GM12874 (cell line): Measurements from ENCODE around the gene CDS2.

Experiments used
- TF ChIP-seq, protein P1 (sequence below): IDR thresholded peaks from 2 replicates; pipeline ENCODE4 v1.5.1; 2011; ENCODE audit warnings: low read depth, mild to moderate bottlenecking, control low read depth, low read length, moderate library complexity; ENCODE audit not compliant: insufficient read depth

CDS2 gene

DNA sequence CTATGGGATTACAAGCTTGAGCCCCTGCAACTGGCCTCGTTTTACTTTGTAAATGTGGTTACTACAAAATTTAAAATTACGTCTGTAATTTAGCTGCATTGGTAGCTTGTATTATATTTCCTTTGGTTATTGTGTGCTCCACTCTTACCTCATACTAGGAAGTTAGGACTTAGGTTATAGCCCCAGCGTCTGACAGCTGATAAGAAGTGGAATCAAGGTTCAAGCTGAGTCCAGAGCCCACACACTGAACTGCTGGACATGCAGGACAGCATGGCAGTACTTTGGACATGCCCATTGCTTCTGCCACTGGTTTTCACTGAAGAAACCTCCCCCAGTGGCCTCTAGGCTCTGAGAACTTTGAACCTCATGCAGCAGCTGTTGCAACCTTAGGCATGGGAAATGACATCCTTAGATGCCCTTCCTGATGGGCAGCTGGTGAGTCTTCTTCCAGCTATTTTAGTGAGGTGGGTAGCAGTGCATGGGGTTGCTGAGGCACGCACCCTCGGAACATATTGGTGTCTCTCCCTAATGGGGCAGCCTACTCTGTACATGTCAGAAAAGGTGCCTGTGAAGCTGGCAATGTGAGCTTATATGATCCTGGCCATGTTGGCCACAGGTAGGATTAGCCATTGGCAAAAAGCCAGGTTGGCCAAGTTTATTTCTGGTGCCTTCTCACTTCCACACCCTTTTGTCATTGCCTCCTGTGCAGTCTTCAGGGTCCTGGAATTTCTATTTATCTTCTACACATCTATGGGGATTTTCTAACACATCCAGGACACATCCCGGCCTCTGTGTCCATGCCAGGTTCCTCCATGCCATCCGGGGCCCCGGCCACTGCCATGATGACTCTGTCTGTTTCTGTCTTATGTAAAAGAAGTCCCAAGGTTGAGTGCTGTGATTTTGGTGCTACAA lies 85.3 kb downstream of the CDS2 start:
- TF ChIP-seq, protein P1, sequence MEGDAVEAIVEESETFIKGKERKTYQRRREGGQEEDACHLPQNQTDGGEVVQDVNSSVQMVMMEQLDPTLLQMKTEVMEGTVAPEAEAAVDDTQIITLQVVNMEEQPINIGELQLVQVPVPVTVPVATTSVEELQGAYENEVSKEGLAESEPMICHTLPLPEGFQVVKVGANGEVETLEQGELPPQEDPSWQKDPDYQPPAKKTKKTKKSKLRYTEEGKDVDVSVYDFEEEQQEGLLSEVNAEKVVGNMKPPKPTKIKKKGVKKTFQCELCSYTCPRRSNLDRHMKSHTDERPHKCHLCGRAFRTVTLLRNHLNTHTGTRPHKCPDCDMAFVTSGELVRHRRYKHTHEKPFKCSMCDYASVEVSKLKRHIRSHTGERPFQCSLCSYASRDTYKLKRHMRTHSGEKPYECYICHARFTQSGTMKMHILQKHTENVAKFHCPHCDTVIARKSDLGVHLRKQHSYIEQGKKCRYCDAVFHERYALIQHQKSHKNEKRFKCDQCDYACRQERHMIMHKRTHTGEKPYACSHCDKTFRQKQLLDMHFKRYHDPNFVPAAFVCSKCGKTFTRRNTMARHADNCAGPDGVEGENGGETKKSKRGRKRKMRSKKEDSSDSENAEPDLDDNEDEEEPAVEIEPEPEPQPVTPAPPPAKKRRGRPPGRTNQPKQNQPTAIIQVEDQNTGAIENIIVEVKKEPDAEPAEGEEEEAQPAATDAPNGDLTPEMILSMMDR: no peak

DNA sequence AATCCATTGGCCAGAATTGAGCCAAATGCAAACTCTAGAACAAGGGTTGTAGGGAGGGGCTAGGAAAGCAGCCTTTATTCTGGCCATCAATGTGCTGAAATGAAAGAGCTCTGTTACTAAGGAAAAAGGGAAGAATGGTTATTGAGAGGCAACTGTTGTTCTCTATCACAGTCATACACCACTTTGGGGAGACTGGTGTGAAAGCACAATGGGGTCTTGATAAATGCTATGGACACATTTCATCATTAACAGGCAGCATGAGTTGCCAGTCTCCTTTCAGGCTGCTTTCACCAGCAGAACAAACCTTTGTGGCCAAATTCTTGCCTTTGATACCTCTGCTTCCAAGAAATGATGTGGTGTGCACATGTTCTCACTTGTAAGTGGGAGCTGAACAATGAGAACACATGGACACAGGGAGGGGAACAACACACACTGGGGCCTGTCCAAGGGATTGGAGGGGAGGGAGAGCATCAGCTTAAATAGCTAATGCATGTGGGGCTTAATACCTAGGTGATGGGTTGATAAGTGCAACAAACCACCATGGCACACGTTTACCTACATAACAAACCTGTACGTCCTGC lies 86.2 kb downstream of the CDS2 start:
- TF ChIP-seq, protein P1: no peak

DNA sequence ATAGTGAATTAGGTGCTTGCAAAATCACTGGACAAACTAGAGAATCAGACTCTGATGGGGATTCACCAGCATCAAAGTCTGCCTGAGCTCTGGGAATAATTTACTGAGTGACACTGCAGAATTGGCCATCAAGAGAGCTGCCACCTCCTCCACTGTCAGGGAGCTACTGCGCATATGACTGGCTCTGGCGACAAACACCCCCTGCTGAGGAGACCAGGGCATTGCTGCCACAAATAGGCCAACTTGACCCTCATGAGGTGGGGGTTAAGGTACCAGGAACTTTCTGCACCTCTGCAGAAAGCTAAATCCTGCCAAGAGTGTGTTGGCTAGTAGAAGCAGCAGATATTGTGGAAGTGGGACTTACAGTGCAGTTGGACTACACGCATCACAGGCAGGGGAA lies 88.0 kb downstream of the CDS2 start:
- TF ChIP-seq, protein P1: no peak

DNA sequence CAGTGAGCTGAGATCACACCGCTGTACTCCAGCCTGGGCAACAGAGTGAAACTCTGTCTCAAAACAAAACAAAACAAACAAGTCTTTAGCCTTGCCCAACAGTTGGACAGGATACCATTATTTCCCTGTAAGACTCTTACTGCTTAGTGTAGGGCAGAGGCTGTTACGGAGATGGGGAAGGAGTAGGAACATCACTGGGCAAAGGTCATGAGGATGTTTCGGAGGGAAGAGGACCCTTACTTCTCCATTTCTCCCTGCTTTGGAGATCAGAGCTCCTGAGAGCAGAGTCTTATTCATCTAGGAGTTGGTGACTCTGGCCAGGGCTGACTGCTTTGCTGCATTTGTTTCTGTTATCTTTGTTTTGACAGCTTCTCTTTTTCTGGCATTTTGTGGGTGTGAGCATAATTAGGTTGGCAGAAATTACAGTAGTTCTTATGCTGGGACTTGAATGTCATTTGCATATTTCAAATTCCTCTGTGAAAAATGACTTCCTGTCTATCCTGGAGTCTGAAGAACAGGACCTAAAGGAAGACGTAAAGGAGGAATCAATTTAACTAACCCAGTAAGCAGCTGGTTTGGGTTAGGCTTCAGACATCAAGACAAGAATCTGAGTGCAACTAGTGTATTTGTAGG lies 89.0 kb downstream of the CDS2 start:
- TF ChIP-seq, protein P1: no peak

DNA sequence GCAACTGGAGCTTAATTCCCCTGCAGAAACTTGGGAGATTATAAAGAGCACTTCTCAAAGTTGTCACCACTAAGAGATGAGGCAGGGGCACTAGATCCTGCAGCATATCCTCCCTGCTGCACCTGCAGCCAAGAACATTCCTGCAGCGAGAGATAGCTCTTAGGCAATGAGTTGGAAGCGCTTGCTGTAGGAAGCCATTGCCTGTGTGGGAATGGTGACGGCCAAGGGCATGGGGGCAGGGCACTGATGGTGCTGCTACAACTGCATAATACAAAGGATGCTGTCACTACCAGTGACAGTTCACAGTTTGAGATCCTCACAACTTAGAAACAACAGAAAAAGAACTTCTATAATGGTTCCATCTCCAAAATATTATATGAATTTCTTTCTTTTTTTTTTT lies 89.9 kb downstream of the CDS2 start:
- TF ChIP-seq, protein P1: no peak

DNA sequence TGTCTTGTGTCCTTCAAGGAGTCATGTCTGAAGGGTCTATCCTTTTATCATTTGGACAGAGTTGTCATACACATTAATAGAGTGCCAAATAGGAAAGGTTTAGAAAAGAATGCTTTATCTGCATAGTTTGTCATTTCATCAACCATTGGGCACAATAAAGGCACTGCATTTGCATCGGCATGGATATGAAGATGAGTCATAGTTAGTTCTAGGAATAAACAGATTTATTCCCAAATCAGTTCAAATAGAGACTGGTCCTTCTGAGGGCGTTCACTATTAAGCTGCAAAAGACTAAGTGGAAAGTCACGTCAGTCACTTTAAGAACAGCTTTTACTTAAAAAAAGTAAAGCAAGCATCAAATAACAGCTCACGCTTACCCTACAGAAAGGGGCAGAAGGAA lies 90.8 kb downstream of the CDS2 start:
- TF ChIP-seq, protein P1: no peak

DNA sequence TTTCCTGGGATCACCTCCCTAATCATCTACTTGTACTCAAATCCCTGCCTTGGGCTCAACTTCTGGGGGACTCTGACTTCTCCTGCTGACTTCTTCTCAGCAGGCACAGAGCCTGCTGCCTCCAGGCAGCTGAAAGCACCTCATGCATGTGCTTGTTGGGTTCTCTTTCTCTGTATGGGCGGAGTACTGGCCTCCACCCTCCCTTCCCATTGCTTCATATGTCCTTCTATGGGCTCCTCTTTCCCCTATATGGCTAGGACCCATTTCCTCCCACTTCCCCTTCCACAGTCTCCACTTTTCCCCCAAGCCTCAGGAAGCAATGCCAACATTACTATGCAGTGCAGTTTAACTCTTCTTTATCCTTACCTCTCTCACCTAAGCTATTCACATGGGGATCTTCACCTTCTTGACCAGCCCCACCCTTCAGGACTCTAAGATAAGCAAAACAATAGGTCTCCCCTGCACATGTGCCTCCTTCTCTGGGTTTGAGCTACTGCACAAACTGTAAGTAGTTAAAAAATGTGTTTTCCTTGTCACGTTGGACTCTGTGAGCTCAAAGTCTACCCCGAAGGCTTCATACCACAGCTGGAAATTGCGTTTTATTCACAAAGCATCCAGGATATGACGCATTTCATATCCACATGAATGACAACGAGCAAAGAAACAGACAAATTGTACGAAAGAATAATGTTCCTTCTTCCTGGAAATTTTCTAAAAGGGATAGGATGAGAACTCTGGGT lies 93.7 kb downstream of the CDS2 start:
- TF ChIP-seq, protein P1: no peak
